Measurements from ENCODE around the gene EEF1AKMT3. TPM values are rescaled to one million over a fixed set of nuclear protein-coding genes. Genes with fewer than 3 reads are reported as not detected.

EEF1AKMT3 gene
- total and polyA plus RNA-seq, 2 donors, result 1.3 to 2.4 TPM

Other genes starting within 250 kb of the EEF1AKMT3 start
- 5.6 TPM for gene MBD6, start 249.8 kb upstream of the EEF1AKMT3 start, total RNA-seq
- 60.5 TPM for gene MBD6, start 249.8 kb upstream of the EEF1AKMT3 start, polyA plus RNA-seq
- 56.4 TPM for gene DCTN2, start 225.4 kb upstream of the EEF1AKMT3 start, total RNA-seq
- gene DCTN2, start 225.4 kb upstream of the EEF1AKMT3 start, polyA plus RNA-seq, result 79.7 TPM
- 0.05 TPM for gene KIF5A, start 222.6 kb upstream of the EEF1AKMT3 start, total RNA-seq
- gene KIF5A, start 222.6 kb upstream of the EEF1AKMT3 start, polyA plus RNA-seq, result 0.27 TPM
- gene PIP4K2C, start 181.4 kb upstream of the EEF1AKMT3 start, total RNA-seq, result 8.5 TPM
- gene PIP4K2C, start 181.4 kb upstream of the EEF1AKMT3 start, polyA plus RNA-seq, result 14.4 TPM
- gene DTX3, start 167.8 kb upstream of the EEF1AKMT3 start, total RNA-seq, result 16.6 TPM
- 36.8 TPM for gene DTX3, start 167.8 kb upstream of the EEF1AKMT3 start, polyA plus RNA-seq
- 2.0 TPM for gene ARHGEF25, start 161.2 kb upstream of the EEF1AKMT3 start, total RNA-seq
- gene ARHGEF25, start 161.2 kb upstream of the EEF1AKMT3 start, polyA plus RNA-seq, result 8.5 TPM
- 0.57 TPM for gene B4GALNT1, start 139.4 kb upstream of the EEF1AKMT3 start, total RNA-seq
- 1.3 TPM for gene B4GALNT1, start 139.4 kb upstream of the EEF1AKMT3 start, polyA plus RNA-seq
- 111 TPM for gene OS9, start 78.5 kb upstream of the EEF1AKMT3 start, total RNA-seq
- gene OS9, start 78.5 kb upstream of the EEF1AKMT3 start, polyA plus RNA-seq, result 166 TPM
- 14.4 TPM for gene AGAP2, start 33.9 kb upstream of the EEF1AKMT3 start, total RNA-seq
- gene AGAP2, start 33.9 kb upstream of the EEF1AKMT3 start, polyA plus RNA-seq, result 15.5 TPM
- gene TSPAN31, start 27.6 kb upstream of the EEF1AKMT3 start, total RNA-seq, result 25.3 TPM
- gene TSPAN31, start 27.6 kb upstream of the EEF1AKMT3 start, polyA plus RNA-seq, result 31.4 TPM
- 96.8 TPM for gene CDK4, start 20.3 kb upstream of the EEF1AKMT3 start, total RNA-seq
- gene CDK4, start 20.3 kb upstream of the EEF1AKMT3 start, polyA plus RNA-seq, result 38.5 TPM
- gene MARCHF9, start 17.5 kb upstream of the EEF1AKMT3 start, total RNA-seq, result 10.7 TPM
- gene MARCHF9, start 17.5 kb upstream of the EEF1AKMT3 start, polyA plus RNA-seq, result 54.9 TPM
- gene CYP27B1, start 5.5 kb upstream of the EEF1AKMT3 start, total RNA-seq, result 0.42 TPM
- 0.82 TPM for gene CYP27B1, start 5.5 kb upstream of the EEF1AKMT3 start, polyA plus RNA-seq
- 10.6 TPM for gene METTL1, start 509 bp upstream of the EEF1AKMT3 start, total RNA-seq
- gene METTL1, start 509 bp upstream of the EEF1AKMT3 start, polyA plus RNA-seq, result 12.9 TPM
- 29.2 TPM for gene TSFM, start 10.2 kb downstream of the EEF1AKMT3 start, total RNA-seq
- gene TSFM, start 10.2 kb downstream of the EEF1AKMT3 start, polyA plus RNA-seq, result 28.6 TPM
- 2.4 TPM for gene AVIL, start 46.1 kb downstream of the EEF1AKMT3 start, total RNA-seq
- gene AVIL, start 46.1 kb downstream of the EEF1AKMT3 start, polyA plus RNA-seq, result 17.0 TPM
- gene CTDSP2, start 74.1 kb downstream of the EEF1AKMT3 start, total RNA-seq, result 68.6 TPM
- gene CTDSP2, start 74.1 kb downstream of the EEF1AKMT3 start, polyA plus RNA-seq, result 50.4 TPM
- gene ATP23, start 169.0 kb downstream of the EEF1AKMT3 start, total RNA-seq, result 36.0 TPM
- 15.6 TPM for gene ATP23, start 169.0 kb downstream of the EEF1AKMT3 start, polyA plus RNA-seq